K562 (cell line): Measurements from ENCODE around the gene MAP2K3. TPM values are rescaled to one million over a fixed set of nuclear protein-coding genes. Genes with fewer than 3 reads are reported as not detected.
A peak's percentile ranks its signal among the peaks of the same experiment; 100 is the strongest.

Source experiments
- CTBP1 ChIP-seq: fragments of 450-650 bp; IDR thresholded peaks from 2 replicates; pipeline ENCODE4 v1.6.1; 2016; ENCODE audit warnings: borderline replicate concordance
- ETS1 ChIP-seq: conservative IDR thresholded peaks from 2 replicates; pipeline ENCODE4 v1.6.1; 2011; ENCODE audit warnings: low read depth, mild to moderate bottlenecking, low read length; ENCODE audit not compliant: control insufficient read depth
- HNRNPL ChIP-seq: fragments of 200-400 bp; formaldehyde crosslinking; IDR thresholded peaks from 2 replicates; pipeline ENCODE4 v1.6.1; 2017; ENCODE audit warnings: low read depth, mild to moderate bottlenecking, low read length
- KLF10 ChIP-seq: fragments of 250-450 bp; sonication (Bioruptor Pico); IDR thresholded peaks from 2 replicates; pipeline ENCODE4 v1.6.1; 2021; ENCODE audit warnings: matching md5 sums
- MCM5 ChIP-seq: fragments of 450-650 bp; IDR thresholded peaks from 2 replicates; pipeline ENCODE4 v1.6.1; 2016; ENCODE audit warnings: low read depth
- MEIS2 ChIP-seq: fragments of 450-650 bp; IDR thresholded peaks from 2 replicates; pipeline ENCODE4 v1.6.1; 2014; ENCODE audit warnings: mild to moderate bottlenecking; ENCODE audit not compliant: partially characterized antibody
- PHF8 ChIP-seq: fragments of 200-600 bp; sonication (generic); IDR thresholded peaks from 2 replicates; pipeline ENCODE4 v1.6.1; 2012; ENCODE audit warnings: mixed run types, mild to moderate bottlenecking, inconsistent platforms, low read length, moderate library complexity, borderline replicate concordance
- RBM25 ChIP-seq: fragments of 200-400 bp; formaldehyde crosslinking; IDR thresholded peaks from 2 replicates; pipeline ENCODE4 v1.6.1; 2018; ENCODE audit warnings: low read length, low read depth, moderate library complexity; ENCODE audit not compliant: severe bottlenecking
- SMARCB1 ChIP-seq: IDR thresholded peaks from 2 replicates; pipeline ENCODE4 v1.6.1; 2011; ENCODE audit warnings: improper control_type of control experiment, low read depth; ENCODE audit not compliant: insufficient read length
- TBP ChIP-seq: optimal IDR thresholded peaks from 2 replicates; pipeline ENCODE3; 2011; ENCODE audit warnings: low read depth, low read length, improper control_type of control experiment
- THAP12 ChIP-seq: fragments of 250-450 bp; sonication (Bioruptor Pico); IDR thresholded peaks from 2 replicates; pipeline ENCODE4 v1.9.0; 2021; ENCODE audit warnings: mild to moderate bottlenecking, inconsistent platforms
- ZNF224 ChIP-seq: sonication (generic); formaldehyde crosslinking; IDR thresholded peaks from 2 replicates; pipeline ENCODE4 v1.8.0; 2022; ENCODE audit warnings: mild to moderate bottlenecking, missing genetic modification reagents
- ZNF511 ChIP-seq: sonication (generic); formaldehyde crosslinking; IDR thresholded peaks from 2 replicates; pipeline ENCODE4 v1.8.0; 2022; ENCODE audit warnings: mild to moderate bottlenecking, missing genetic modification reagents
- polyA plus RNA-seq, 8 experiments: library from polyadenylated mRNA; depleted of rRNA in 4 of 8; stranded (reverse) in 5 of 8; unstranded in 3 of 8; fragments of >200 nt; fragmentation: Nextera tagmentation in 2 of 8; fragmentation: Illumina TruSeq in 1 of 8; extraction: Ambion mirVana in 2 of 8; extraction: Trizol in 1 of 8; gene quantifications; 2 replicates each; pipeline versions ENCODE4 v1.2.1 to v1.2.3, GENCODE V29; 2011 to 2014; ENCODE audit warnings: inconsistent platforms in 1 of 8, missing spikeins in 1 of 8
- total RNA-seq, 7 experiments: library from RNA; depleted of rRNA in 6 of 7; stranded (reverse); fragments of >200 nt in 6 of 7; fragmentation: Illumina TruSeq in 2 of 7; extraction: Trizol in 2 of 7; gene quantifications; 2 replicates each; pipeline versions ENCODE4 v1.2.1 to v1.2.3, GENCODE V29; 2011 to 2021; ENCODE audit warnings: low replicate concordance in 1 of 7
- TF ChIP-seq, protein P1 (sequence below), 2 experiments: fragments of 450-650 bp; conservative IDR thresholded peaks; 2 replicates each; pipeline ENCODE4 v1.6.1; 2017; ENCODE audit warnings: mild to moderate bottlenecking in 2 of 2, moderate library complexity in 2 of 2

MAP2K3 gene
- total and polyA plus RNA-seq, 9 of the 15 experiments (the other 6 are each of a cell fraction or from before 2014, with no cell fraction given): 0.18 to 14.8 (median 3.5) TPM

DNA sequence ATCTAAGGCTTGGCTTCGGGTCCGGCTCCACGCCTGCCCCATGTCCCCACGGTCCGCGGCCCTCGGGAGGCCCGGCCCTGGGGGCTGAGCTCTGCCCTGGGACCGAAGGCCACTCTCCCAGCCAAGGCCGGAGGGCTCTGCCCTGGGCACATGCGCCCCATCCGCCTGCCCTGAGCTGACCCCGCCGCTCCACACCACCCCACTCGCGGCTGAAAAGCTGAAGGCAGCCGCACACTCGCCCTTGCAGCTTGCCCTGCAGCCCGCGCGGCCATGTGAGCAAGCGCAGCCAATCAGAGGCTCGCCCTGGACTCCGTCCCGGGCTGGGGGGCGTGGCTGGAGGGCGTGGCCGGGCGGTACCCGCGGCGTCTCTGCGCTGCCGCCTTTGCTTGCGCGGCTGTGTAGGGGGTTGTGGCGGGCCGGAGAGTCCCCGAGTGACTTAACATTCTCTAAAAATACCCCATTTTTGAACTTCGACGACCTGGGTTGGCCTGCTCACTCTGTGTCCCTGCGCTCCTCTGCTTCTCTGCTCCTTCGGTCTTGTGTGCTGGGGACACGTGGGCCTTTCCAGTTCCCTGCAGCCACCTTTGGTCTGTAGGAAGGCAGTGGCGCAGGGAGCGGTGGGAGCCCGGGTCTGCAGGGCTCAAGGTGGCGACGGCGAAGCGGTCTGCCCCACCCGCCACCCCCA, 8.8 kb upstream of the MAP2K3 start (continued):
- TF ChIP-seq ZNF511 (CRISPR knock-in tag) (no peak), PHF8 (peak; percentile 73; the same call in 1 of the 2 replicates), KLF10 (CRISPR knock-in tag) (no peak), ETS1 (peak; percentile 40; the same call in 1 of the 2 replicates), MEIS2 (no peak), THAP12 (CRISPR knock-in tag) (0 out of 2 replicates have a peak, but pooled peaks have one; percentile 15), HNRNPL (peak; percentile 79), SMARCB1 (no peak), CTBP1 (peak; percentile 44; the same call in 1 of the 2 replicates), RBM25 (peak; percentile 97), TBP (peak; percentile 43), MCM5 (no peak), ZNF224 (CRISPR knock-in tag) (no peak)
- TF ChIP-seq, protein P1, sequence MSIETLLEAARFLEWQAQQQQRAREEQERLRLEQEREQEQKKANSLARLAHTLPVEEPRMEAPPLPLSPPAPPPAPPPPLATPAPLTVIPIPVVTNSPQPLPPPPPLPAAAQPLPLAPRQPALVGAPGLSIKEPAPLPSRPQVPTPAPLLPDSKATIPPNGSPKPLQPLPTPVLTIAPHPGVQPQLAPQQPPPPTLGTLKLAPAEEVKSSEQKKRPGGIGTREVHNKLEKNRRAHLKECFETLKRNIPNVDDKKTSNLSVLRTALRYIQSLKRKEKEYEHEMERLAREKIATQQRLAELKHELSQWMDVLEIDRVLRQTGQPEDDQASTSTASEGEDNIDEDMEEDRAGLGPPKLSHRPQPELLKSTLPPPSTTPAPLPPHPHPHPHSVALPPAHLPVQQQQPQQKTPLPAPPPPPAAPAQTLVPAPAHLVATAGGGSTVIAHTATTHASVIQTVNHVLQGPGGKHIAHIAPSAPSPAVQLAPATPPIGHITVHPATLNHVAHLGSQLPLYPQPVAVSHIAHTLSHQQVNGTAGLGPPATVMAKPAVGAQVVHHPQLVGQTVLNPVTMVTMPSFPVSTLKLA (conservative IDR thresholded peaks at IDR 0.05): peak; percentile 61 to 74; a peak in 3 of 4 replicates
